WTC11 (cell line): ENCODE measurements around the gene RPGR.

Experiments used
- CTCF ChIP-seq: fragments of 200-600 bp; IDR thresholded peaks from 2 replicates; pipeline ENCODE4 v1.8.0; 2022; ENCODE audit warnings: antibody characterized with exemption
- E2F4 ChIP-seq: sonication (generic); formaldehyde crosslinking; IDR thresholded peaks from 2 replicates; pipeline ENCODE4 v1.8.1; 2022; ENCODE audit warnings: low read depth, mild to moderate bottlenecking, moderate library complexity, missing genetic modification reagents, borderline replicate concordance
- E2F5 ChIP-seq: sonication (generic); formaldehyde crosslinking; IDR thresholded peaks from 2 replicates; pipeline ENCODE4 v1.8.1; 2022; ENCODE audit warnings: mild to moderate bottlenecking, moderate library complexity, missing genetic modification reagents
- FOXP1 ChIP-seq: sonication (generic); formaldehyde crosslinking; IDR thresholded peaks from 2 replicates; pipeline ENCODE4 v1.8.0; 2022; ENCODE audit warnings: missing genetic modification reagents, mild to moderate bottlenecking, moderate library complexity, borderline replicate concordance
- NFYB ChIP-seq: sonication (generic); formaldehyde crosslinking; conservative IDR thresholded peaks from 2 replicates; pipeline ENCODE4 v1.8.0; 2022; ENCODE audit warnings: low read depth, missing genetic modification reagents
- NR1H2 ChIP-seq: sonication (generic); formaldehyde crosslinking; IDR thresholded peaks from 2 replicates; pipeline ENCODE4 v1.9.0; 2021; ENCODE audit warnings: mild to moderate bottlenecking, moderate library complexity, missing genetic modification reagents
- NR3C1 ChIP-seq: sonication (generic); formaldehyde crosslinking; conservative IDR thresholded peaks from 2 replicates; pipeline ENCODE4 v1.8.1; 2023; ENCODE audit warnings: low read depth, mild to moderate bottlenecking, missing genetic modification reagents
- SMAD3 ChIP-seq: sonication (generic); formaldehyde crosslinking; IDR thresholded peaks from 2 replicates; pipeline ENCODE4 v1.8.0; 2022; ENCODE audit warnings: missing genetic modification reagents, mild to moderate bottlenecking, borderline replicate concordance

GRCh38 chrX:38315186-38315585, 12.1 kb downstream of the RPGR start:
- TF ChIP-seq CTCF (no peak), NFYB (CRISPR knock-in tag) (no peak), E2F5 (CRISPR knock-in tag) (no peak), FOXP1 (no peak), NR1H2 (CRISPR knock-in tag) (no peak), NR3C1 (CRISPR knock-in tag) (no peak), SMAD3 (no peak), E2F4 (CRISPR knock-in tag) (no peak)
